GM19328 (cell line): ENCODE measurements around the gene HIP1R.
"Not testable (repeated sequence)": the region's sequence is repeated elsewhere in the genome, so short reads cannot be mapped to it uniquely, and the experiment has no call there.

Experiments
- ATAC-seq: cut with Tn5 transposase; IDR thresholded peaks from one replicate; pipeline ENCODE4 v1.9.1; 2021; ENCODE audit warnings: mild to moderate bottlenecking, moderate library complexity; ENCODE audit not compliant: unreplicated experiment

Gene HIP1R

GRCh38 chr12:122892724-122893123 lies 57.5 kb downstream of the HIP1R start:
- ATAC-seq: not testable (repeated sequence)

- ATAC-seq: no peak
Measured at GRCh38 chr12:122893208-122894153, 58.2 kb downstream of the HIP1R start.

- no peak for ATAC-seq
Measured at GRCh38 chr12:122894193-122895121, 59.2 kb downstream of the HIP1R start.

GRCh38 chr12:122895320-122895703 lies 60.1 kb downstream of the HIP1R start:
- no peak for ATAC-seq

GRCh38 chr12:122895704-122896636 lies 60.7 kb downstream of the HIP1R start, which contains the start of gene VPS37B:
Gene VPS37B, minus strand, starts transcription at chr12:122896124. Its CDS starts 62 bp downstream, at chr12:122896062.
- ATAC-seq: peak; percentile 64

- ATAC-seq: no peak
Measured at GRCh38 chr12:122896662-122897061, 61.4 kb downstream of the HIP1R start.

- no peak for ATAC-seq
Measured at GRCh38 chr12:122899887-122900286, 64.6 kb downstream of the HIP1R start.

- ATAC-seq: no peak
Measured at GRCh38 chr12:122902854-122903692, 67.8 kb downstream of the HIP1R start.

- no peak for ATAC-seq
Measured at GRCh38 chr12:122903693-122904034, 68.4 kb downstream of the HIP1R start.

- not testable (repeated sequence) for ATAC-seq
Measured at GRCh38 chr12:122905258-122905657, 70.0 kb downstream of the HIP1R start.

- no peak for ATAC-seq
Measured at GRCh38 chr12:122908915-122909314, 73.7 kb downstream of the HIP1R start.

GRCh38 chr12:122909442-122910288 lies 74.4 kb downstream of the HIP1R start:
- ATAC-seq: no peak
